DOHH2 (cell line): ENCODE data around the gene LURAP1L.

Experiments used
- H3F3A ChIP-seq: fragments of 200-600 bp; sonication (generic), shearing (Covaris generic); 2 replicates; pipeline ENCODE4 v1.6.0; 2016; ENCODE audit warnings: antibody characterized with exemption, mild to moderate bottlenecking; ENCODE audit not compliant: control insufficient read depth, insufficient read depth
- H3K27ac ChIP-seq: fragments of 200-600 bp; sonication (generic); 2 replicates; pipeline ENCODE4 v1.5.1; 2014; ENCODE audit warnings: low read depth, mild to moderate bottlenecking, low read length, moderate library complexity
- H3K27me3 ChIP-seq: fragments of 200-600 bp; sonication (generic); 2 replicates; pipeline ENCODE4 v1.6.1; 2014; ENCODE audit warnings: mild to moderate bottlenecking, low read length, mixed read lengths; ENCODE audit not compliant: control insufficient read depth
- H3K36me3 ChIP-seq: fragments of 200-600 bp; sonication (generic); 2 replicates; pipeline ENCODE4 v1.6.1; 2014; ENCODE audit warnings: mild to moderate bottlenecking, low read length, moderate library complexity, mixed read lengths; ENCODE audit not compliant: control insufficient read depth
- H3K4me1 ChIP-seq: fragments of 200-600 bp; sonication (generic); 2 replicates; pipeline ENCODE4 v1.6.1; 2014; ENCODE audit warnings: mild to moderate bottlenecking, low read length, mixed read lengths; ENCODE audit not compliant: control insufficient read depth
- H3K4me2 ChIP-seq: fragments of 200-600 bp; sonication (generic); 2 replicates; pipeline ENCODE4 v1.6.0; 2014; ENCODE audit warnings: mild to moderate bottlenecking, low read length, moderate library complexity
- H3K4me3 ChIP-seq: fragments of 200-600 bp; sonication (generic); 2 replicates; pipeline ENCODE4 v1.5.1; 2014; ENCODE audit warnings: mild to moderate bottlenecking, low read length, mixed read lengths
- H3K79me2 ChIP-seq: fragments of 200-600 bp; sonication (generic); 2 replicates; pipeline ENCODE4 v1.6.1; 2014; ENCODE audit warnings: mild to moderate bottlenecking, low read length, mixed read lengths; ENCODE audit not compliant: control insufficient read depth
- H3K9me2 ChIP-seq: fragments of 200-600 bp; sonication (generic); replicated peaks from 2 replicates; pipeline ENCODE4 v1.6.1; 2014; ENCODE audit warnings: mild to moderate bottlenecking, low read length, mixed read lengths; ENCODE audit not compliant: control insufficient read depth
- H3K9me3 ChIP-seq: fragments of 200-600 bp; sonication (generic); 2 replicates; pipeline ENCODE4 v1.6.1; 2014; ENCODE audit warnings: antibody characterized with exemption, low read length, mixed read lengths; ENCODE audit not compliant: control insufficient read depth, insufficient read depth
- H4K20me1 ChIP-seq: fragments of 200-600 bp; sonication (generic); 2 replicates; pipeline ENCODE4 v1.6.0; 2014; ENCODE audit warnings: low read depth, mild to moderate bottlenecking, antibody characterized with exemption, low read length, moderate library complexity; ENCODE audit not compliant: control insufficient read depth, insufficient read depth
- EZH2phosphoT487 ChIP-seq: fragments of 200-600 bp; sonication (generic); IDR thresholded peaks from 2 replicates; pipeline ENCODE4 v1.6.1; 2017; ENCODE audit warnings: borderline replicate concordance, mild to moderate bottlenecking, antibody characterized with exemption, low read length, moderate library complexity, mixed read lengths
- TF ChIP-seq, protein P1 (sequence below): fragments of 200-600 bp; sonication (generic); IDR thresholded peaks from one replicate; pipeline ENCODE4 v1.5.1; 2014; ENCODE audit warnings: antibody characterized with exemption, mild to moderate bottlenecking, low read depth, low read length; ENCODE audit not compliant: poor library complexity, severe bottlenecking

LURAP1L gene

DNA sequence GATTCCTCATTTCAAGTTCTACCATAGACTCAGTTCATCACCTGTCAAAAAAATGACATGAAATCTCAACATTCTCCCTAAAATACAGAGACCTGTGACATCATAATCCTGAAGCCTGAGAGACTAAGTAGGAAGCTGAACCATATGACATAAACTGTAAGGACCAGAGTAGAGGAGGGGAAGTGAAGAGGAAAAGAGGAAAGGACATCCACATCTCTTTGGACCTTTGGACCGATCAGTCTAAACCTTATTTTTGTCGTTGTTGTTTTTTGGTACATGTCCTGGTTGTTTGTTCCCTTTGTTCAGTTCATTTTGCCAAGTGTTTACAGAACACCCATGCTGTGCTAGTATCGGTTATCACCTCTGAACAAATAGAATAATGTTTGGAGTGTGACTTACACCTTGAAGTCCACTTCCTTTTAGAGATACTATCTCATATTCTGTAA, 41.9 kb downstream of the LURAP1L start:
- Histone ChIP-seq H3K27ac (no peak overlapping the region), H3K4me1 (no peaks in the 10 kb centered on the region), H3K36me3 (no peaks in the 10 kb centered on the region)

DNA sequence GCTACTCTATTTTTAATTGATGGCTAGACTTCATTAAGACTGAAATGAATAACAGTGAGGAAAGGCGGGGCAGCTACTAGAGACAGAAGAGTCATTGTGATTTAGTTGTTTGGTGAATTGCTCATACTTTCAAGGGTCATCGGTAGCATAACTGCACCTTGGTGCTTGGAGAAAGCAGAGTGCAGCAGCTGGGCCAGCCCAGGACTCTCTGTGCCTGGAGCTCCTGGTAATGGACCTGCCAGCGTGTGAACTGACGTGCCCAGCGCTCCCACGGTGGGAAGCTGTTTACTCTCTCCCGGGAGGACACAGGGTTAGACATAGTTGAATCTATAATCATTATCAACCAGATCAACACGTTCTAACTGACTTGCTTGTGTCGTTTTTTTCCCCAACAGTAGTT, 42.9 kb downstream of the LURAP1L start:
- no peaks in the 10 kb centered on the region for H3K36me3 ChIP-seq
- no peaks in the 10 kb centered on the region for H3K79me2 ChIP-seq
- TF ChIP-seq EZH2phosphoT487: no peak
- TF ChIP-seq, protein P1, sequence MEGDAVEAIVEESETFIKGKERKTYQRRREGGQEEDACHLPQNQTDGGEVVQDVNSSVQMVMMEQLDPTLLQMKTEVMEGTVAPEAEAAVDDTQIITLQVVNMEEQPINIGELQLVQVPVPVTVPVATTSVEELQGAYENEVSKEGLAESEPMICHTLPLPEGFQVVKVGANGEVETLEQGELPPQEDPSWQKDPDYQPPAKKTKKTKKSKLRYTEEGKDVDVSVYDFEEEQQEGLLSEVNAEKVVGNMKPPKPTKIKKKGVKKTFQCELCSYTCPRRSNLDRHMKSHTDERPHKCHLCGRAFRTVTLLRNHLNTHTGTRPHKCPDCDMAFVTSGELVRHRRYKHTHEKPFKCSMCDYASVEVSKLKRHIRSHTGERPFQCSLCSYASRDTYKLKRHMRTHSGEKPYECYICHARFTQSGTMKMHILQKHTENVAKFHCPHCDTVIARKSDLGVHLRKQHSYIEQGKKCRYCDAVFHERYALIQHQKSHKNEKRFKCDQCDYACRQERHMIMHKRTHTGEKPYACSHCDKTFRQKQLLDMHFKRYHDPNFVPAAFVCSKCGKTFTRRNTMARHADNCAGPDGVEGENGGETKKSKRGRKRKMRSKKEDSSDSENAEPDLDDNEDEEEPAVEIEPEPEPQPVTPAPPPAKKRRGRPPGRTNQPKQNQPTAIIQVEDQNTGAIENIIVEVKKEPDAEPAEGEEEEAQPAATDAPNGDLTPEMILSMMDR: no peak
- no peak overlapping the region for H3K4me3 ChIP-seq
- no peaks in the 10 kb centered on the region for H4K20me1 ChIP-seq
- H3K4me1 ChIP-seq: no peaks in the 10 kb centered on the region
- no peaks in the 10 kb centered on the region for H3K9me2 ChIP-seq
- no peaks in the 10 kb centered on the region for H3K9me3 ChIP-seq
- no peaks in the 10 kb centered on the region for H3F3A ChIP-seq
- H3K27ac ChIP-seq: no peak overlapping the region
- H3K4me2 ChIP-seq: no peak overlapping the region
- H3K27me3 ChIP-seq: no peaks in the 10 kb centered on the region

More for the DNA sequence above, 41.9 kb downstream of the LURAP1L start:
- H3K4me2 ChIP-seq: no peak overlapping the region
- H4K20me1 ChIP-seq: no peaks in the 10 kb centered on the region
- no peaks in the 10 kb centered on the region for H3K9me3 ChIP-seq
- no peaks in the 10 kb centered on the region for H3F3A ChIP-seq
- no peaks in the 10 kb centered on the region for H3K79me2 ChIP-seq
- no peaks in the 10 kb centered on the region for H3K27me3 ChIP-seq
- no peak overlapping the region for H3K4me3 ChIP-seq
- TF ChIP-seq, protein P1: no peak
- TF ChIP-seq EZH2phosphoT487: no peak
- no peaks in the 10 kb centered on the region for H3K9me2 ChIP-seq

DNA sequence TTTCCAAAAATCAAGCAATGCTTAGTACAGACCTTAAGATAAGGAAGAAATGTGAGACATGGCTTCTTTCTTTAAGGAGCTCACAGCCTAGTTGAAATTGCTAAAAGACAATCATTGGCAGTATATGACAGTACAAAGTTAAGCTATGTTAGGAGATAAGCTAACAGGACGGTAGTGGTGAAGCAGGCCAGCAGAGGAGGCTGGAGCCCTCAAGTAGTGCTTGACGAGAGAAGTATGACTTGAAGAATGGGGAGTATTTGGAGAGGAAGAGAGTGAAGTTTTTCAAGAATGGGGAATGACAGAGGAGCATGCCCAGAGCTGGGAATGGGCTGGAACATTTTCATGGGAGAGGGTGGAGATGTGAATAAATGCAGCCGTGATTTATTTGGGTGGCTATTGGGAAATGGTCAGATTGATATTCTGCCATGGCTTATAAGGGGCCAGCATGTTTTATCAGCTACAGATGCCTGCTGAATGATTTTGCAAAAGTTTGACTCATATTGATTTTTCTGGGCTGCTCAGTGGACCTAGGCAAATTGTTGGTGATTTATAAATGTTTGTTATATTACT, 43.7 kb downstream of the LURAP1L start:
- no peak overlapping the region for H3K27ac ChIP-seq

More for the DNA sequence above, 43.7 kb downstream of the LURAP1L start:
- Histone ChIP-seq H3K4me3 (no peak overlapping the region), H3K9me2 (no peaks in the 10 kb centered on the region), H3K4me1 (no peaks in the 10 kb centered on the region), H3K79me2 (no peaks in the 10 kb centered on the region), H4K20me1 (no peaks in the 10 kb centered on the region), H3F3A (no peaks in the 10 kb centered on the region), H3K27me3 (no peaks in the 10 kb centered on the region), H3K36me3 (no peaks in the 10 kb centered on the region), H3K9me3 (no peaks in the 10 kb centered on the region), H3K4me2 (no peak overlapping the region)
- no peak for TF ChIP-seq EZH2phosphoT487
- TF ChIP-seq, protein P1: no peak
